H9 (cell line): ENCODE results near the gene HAT1. TPM values are rescaled to one million over a fixed set of nuclear protein-coding genes. Genes with fewer than 3 reads are reported as not detected.

ENCODE experiments used
- DNase-seq: peaks from one replicate; pipeline ENCODE4 v3.0.0-alpha.2; 2017
- H2AFZ ChIP-seq: one replicate; pipeline ENCODE4 v1.6.1; 2013; ENCODE audit warnings: mild to moderate bottlenecking, low read length, control low read depth, moderate library complexity
- H2AK5ac ChIP-seq: 2 replicates; pipeline ENCODE4 v1.6.1; 2013; ENCODE audit warnings: low read length, control low read depth, mixed read lengths; ENCODE audit not compliant: insufficient read length
- H2BK120ac ChIP-seq: one replicate; pipeline ENCODE4 v1.6.1; 2013; ENCODE audit warnings: low read depth, mild to moderate bottlenecking, low read length, control low read depth, inconsistent platforms; ENCODE audit not compliant: poor library complexity, severe bottlenecking
- H2BK12ac ChIP-seq: 2 replicates; pipeline ENCODE4 v1.6.1; 2013; ENCODE audit warnings: low read length, control low read depth, mixed read lengths, low read depth; ENCODE audit not compliant: insufficient read length
- H2BK15ac ChIP-seq: 2 replicates; pipeline ENCODE4 v1.6.1; 2013; ENCODE audit warnings: low read depth, low read length, control low read depth
- H2BK20ac ChIP-seq: one replicate; pipeline ENCODE4 v1.6.1; 2013; ENCODE audit warnings: low read depth, mild to moderate bottlenecking, low read length, control low read depth, inconsistent platforms; ENCODE audit not compliant: poor library complexity, severe bottlenecking
- H2BK5ac ChIP-seq: 2 replicates; pipeline ENCODE4 v1.6.1; 2013; ENCODE audit warnings: low read length, control low read depth, mixed read lengths; ENCODE audit not compliant: insufficient read length
- H3K14ac ChIP-seq: 2 replicates; pipeline ENCODE4 v1.6.1; 2013; ENCODE audit warnings: low read length, control low read depth; ENCODE audit not compliant: insufficient read depth
- H3K18ac ChIP-seq: 2 replicates; pipeline ENCODE4 v1.6.1; 2013; ENCODE audit warnings: low read depth, mild to moderate bottlenecking, mixed read lengths, low read length, control low read depth; ENCODE audit not compliant: insufficient read length
- H3K23ac ChIP-seq: 2 replicates; pipeline ENCODE4 v1.6.1; 2013; ENCODE audit warnings: low read length, control low read depth, mixed read lengths, low read depth; ENCODE audit not compliant: insufficient read length
- H3K23me2 ChIP-seq: 2 replicates; pipeline ENCODE4 v1.6.1; 2013; ENCODE audit warnings: low read depth, mild to moderate bottlenecking, mixed read lengths, low read length, control low read depth; ENCODE audit not compliant: insufficient read length, poor library complexity, severe bottlenecking
- H3K27ac ChIP-seq: 2 replicates; pipeline ENCODE4 v1.5.1; 2013; ENCODE audit warnings: low read length, control low read depth, mixed read lengths, low read depth; ENCODE audit not compliant: insufficient read length
- H3K27me3 ChIP-seq: 2 replicates; pipeline ENCODE4 v1.6.1; 2013; ENCODE audit warnings: low read length, control low read depth, inconsistent platforms; ENCODE audit not compliant: insufficient read depth
- H3K4ac ChIP-seq: 2 replicates; pipeline ENCODE4 v1.6.1; 2013; ENCODE audit warnings: low read depth, mild to moderate bottlenecking, control low read depth, inconsistent platforms, low read length, moderate library complexity
- H3K4me1 ChIP-seq: 2 replicates; pipeline ENCODE4 v1.6.1; 2013; ENCODE audit warnings: low read length, control low read depth, inconsistent platforms; ENCODE audit not compliant: insufficient read depth
- H3K4me2 ChIP-seq: 2 replicates; pipeline ENCODE4 v1.6.1; 2013; ENCODE audit warnings: low read length, control low read depth, mixed read lengths; ENCODE audit not compliant: insufficient read length, insufficient read depth
- H3K56ac ChIP-seq: 2 replicates; pipeline ENCODE4 v1.6.1; 2013; ENCODE audit warnings: low read depth, mild to moderate bottlenecking, mixed read lengths, low read length, control low read depth; ENCODE audit not compliant: insufficient read length
- H3K79me1 ChIP-seq: 2 replicates; pipeline ENCODE4 v1.6.1; 2013; ENCODE audit warnings: low read depth, mild to moderate bottlenecking, moderate library complexity, low read length, control low read depth, inconsistent platforms; ENCODE audit not compliant: insufficient read depth, poor library complexity, severe bottlenecking
- H3K79me2 ChIP-seq: 2 replicates; pipeline ENCODE4 v1.6.1; 2013; ENCODE audit warnings: low read length, control low read depth, inconsistent platforms; ENCODE audit not compliant: insufficient read depth
- H3K9ac ChIP-seq: 2 replicates; pipeline ENCODE4 v1.6.1; 2013; ENCODE audit warnings: low read length, control low read depth, mixed read lengths; ENCODE audit not compliant: insufficient read length; ENCODE audit errors: extremely low read depth
- H3K9me3 ChIP-seq: one replicate; pipeline ENCODE4 v1.6.1; 2013; ENCODE audit warnings: low read depth, low read length, inconsistent platforms; ENCODE audit not compliant: control insufficient read depth
- H3T11ph ChIP-seq: one replicate; pipeline ENCODE4 v1.6.1; 2013; ENCODE audit warnings: mild to moderate bottlenecking, low read length, control low read depth, inconsistent platforms
- H4K20me1 ChIP-seq: one replicate; pipeline ENCODE4 v1.6.1; 2013; ENCODE audit not compliant: control insufficient read depth, insufficient read length, insufficient read depth
- H4K5ac ChIP-seq: 2 replicates; pipeline ENCODE4 v1.6.1; 2013; ENCODE audit warnings: low read depth, mild to moderate bottlenecking, mixed read lengths, low read length, control low read depth; ENCODE audit not compliant: insufficient read length
- H4K8ac ChIP-seq: replicated peaks from 2 replicates; pipeline ENCODE4 v1.6.1; 2013; ENCODE audit warnings: low read length, control low read depth, mixed read lengths, low read depth; ENCODE audit not compliant: insufficient read length
- H4K91ac ChIP-seq: 2 replicates; pipeline ENCODE4 v1.6.1; 2013; ENCODE audit warnings: low read depth, mild to moderate bottlenecking, moderate library complexity, mixed read lengths, low read length, control low read depth; ENCODE audit not compliant: insufficient read length
- H3K27ac Mint-ChIP-seq, 3 experiments: 2 replicates in 2 of 3; 3 replicates in 1 of 3; pipeline ENCODE4 v1.8.0; 2020 to 2021; ENCODE audit warnings: mixed read lengths in 3 of 3, mild to moderate bottlenecking in 1 of 3, moderate library complexity in 1 of 3
- H3K27me3 Mint-ChIP-seq: 2 replicates; pipeline ENCODE4 v1.8.0; 2021; ENCODE audit warnings: low read depth, mild to moderate bottlenecking, moderate library complexity, mixed read lengths
- H3K36me3 Mint-ChIP-seq, 3 experiments: 2 replicates in 2 of 3; 3 replicates in 1 of 3; pipeline ENCODE4 v1.8.0; 2020 to 2021; ENCODE audit warnings: low read depth in 3 of 3, mixed read lengths in 3 of 3; ENCODE audit not compliant: insufficient read depth in 1 of 3
- H3K4me1 Mint-ChIP-seq, 2 experiments: 2 replicates each; pipeline ENCODE4 v1.8.0; 2020; ENCODE audit warnings: mixed read lengths in 2 of 2
- H3K4me3 Mint-ChIP-seq, 2 experiments: 2 replicates in 1 of 2; 3 replicates in 1 of 2; pipeline ENCODE4 v1.8.0; 2020 to 2021; ENCODE audit warnings: mild to moderate bottlenecking in 2 of 2, mixed read lengths in 2 of 2, moderate library complexity in 1 of 2
- H3K9me3 Mint-ChIP-seq, 2 experiments: 2 replicates in 1 of 2; 3 replicates in 1 of 2; pipeline ENCODE4 v1.8.0; 2020; ENCODE audit warnings: mild to moderate bottlenecking in 2 of 2, mixed read lengths in 2 of 2, moderate library complexity in 1 of 2
- CTCF ChIP-seq: fragments of 200-600 bp; sonication (generic); conservative IDR thresholded peaks from 3 replicates; pipeline ENCODE4 v1.8.0; 2021; ENCODE audit warnings: antibody characterized with exemption, mild to moderate bottlenecking
- WGBS: extraction: QIAGEN DNeasy Blood & Tissue Kit; methylation state at CpG from one replicate; pipeline ENCODE4 v1.1.7; 2013; ENCODE audit warnings: missing lambda C conversion rate, low lambda C conversion rate, mixed read lengths; ENCODE audit not compliant: insufficient read length; ENCODE audit errors: extremely low coverage; 5-methylcytosine and 5-hydroxymethylcytosine counted together
- total RNA-seq: library from RNA; stranded (reverse); gene quantifications from 2 replicates; pipeline ENCODE4 v1.2.1, GENCODE V29; 2021

HAT1 gene
- total RNA-seq, 1 experiment from 2014 or later, result 73.0 TPM

GRCh38 chr2:171919453-171919852 is 2.8 kb upstream of the HAT1 start:
- Histone ChIP-seq H3K27me3 (no peaks in the 10 kb centered on the region), H3K23ac (no peak overlapping the region), H3K4ac (no peak overlapping the region), H3K56ac (no peak overlapping the region), H4K8ac (no peak overlapping the region), H2AK5ac (no peak overlapping the region), H2BK5ac (no peak overlapping the region), H3K4me1 (no peaks in the 10 kb centered on the region; the same call in 1 of the 2 replicates), H4K91ac (no peak overlapping the region), H3K4me2 (no peak overlapping the region), H2BK12ac (no peak overlapping the region), H4K20me1 (no peaks in the 10 kb centered on the region), H3K9me3 (no peaks in the 10 kb centered on the region), H2AFZ (no peak overlapping the region), H2BK20ac (no peak overlapping the region), H2BK120ac (no peak overlapping the region), H3K14ac (no peak overlapping the region), H3K79me1 (peaks cover 3% of the 10 kb centered on the region), H3T11ph (no peak overlapping the region), H3K23me2 (peaks cover 4% of the 10 kb centered on the region), H3K18ac (no peak overlapping the region), H3K27ac (no peak overlapping the region), H4K5ac (no peak overlapping the region), H2BK15ac (no peak overlapping the region), H3K79me2 (peaks cover 3% of the 10 kb centered on the region; the same call in 1 of the 2 replicates), H3K9ac (no peak overlapping the region)
- H3K9me3 Mint-ChIP-seq, result no peaks in the 10 kb centered on the region; a peak in 2 of 5 replicates
- H3K4me1 Mint-ChIP-seq, result peaks cover 13 to 17% of the 10 kb centered on the region in 2 experiments
- TF ChIP-seq CTCF, result no peak
- no peak overlapping the region for H3K27ac Mint-ChIP-seq
- peaks cover 0 to 6% (median 0%) of the 10 kb centered on the region in 3 experiments; a peak in 1 of 7 replicates for H3K36me3 Mint-ChIP-seq
- no peak for DNase-seq
- H3K4me3 Mint-ChIP-seq, result no peak overlapping the region
- no peaks in the 10 kb centered on the region for H3K27me3 Mint-ChIP-seq
- no CpG with 5 or more reads among the region's 2 CpGs for WGBS
